Stimulated activated CD8-positive, alpha-beta memory T cell treated with anti-CD3 and anti-CD28 coated beads, Interleukin-7, amount 100 ng/mL, for 4 hours (primary cell): ENCODE results near the gene P3H4.

Experiments
- DNase-seq, 2 donors: peaks; one replicate each; pipeline ENCODE4 v3.0.0-alpha.2; 2020; ENCODE audit warnings: low read depth in 2 of 2

Gene P3H4

DNA sequence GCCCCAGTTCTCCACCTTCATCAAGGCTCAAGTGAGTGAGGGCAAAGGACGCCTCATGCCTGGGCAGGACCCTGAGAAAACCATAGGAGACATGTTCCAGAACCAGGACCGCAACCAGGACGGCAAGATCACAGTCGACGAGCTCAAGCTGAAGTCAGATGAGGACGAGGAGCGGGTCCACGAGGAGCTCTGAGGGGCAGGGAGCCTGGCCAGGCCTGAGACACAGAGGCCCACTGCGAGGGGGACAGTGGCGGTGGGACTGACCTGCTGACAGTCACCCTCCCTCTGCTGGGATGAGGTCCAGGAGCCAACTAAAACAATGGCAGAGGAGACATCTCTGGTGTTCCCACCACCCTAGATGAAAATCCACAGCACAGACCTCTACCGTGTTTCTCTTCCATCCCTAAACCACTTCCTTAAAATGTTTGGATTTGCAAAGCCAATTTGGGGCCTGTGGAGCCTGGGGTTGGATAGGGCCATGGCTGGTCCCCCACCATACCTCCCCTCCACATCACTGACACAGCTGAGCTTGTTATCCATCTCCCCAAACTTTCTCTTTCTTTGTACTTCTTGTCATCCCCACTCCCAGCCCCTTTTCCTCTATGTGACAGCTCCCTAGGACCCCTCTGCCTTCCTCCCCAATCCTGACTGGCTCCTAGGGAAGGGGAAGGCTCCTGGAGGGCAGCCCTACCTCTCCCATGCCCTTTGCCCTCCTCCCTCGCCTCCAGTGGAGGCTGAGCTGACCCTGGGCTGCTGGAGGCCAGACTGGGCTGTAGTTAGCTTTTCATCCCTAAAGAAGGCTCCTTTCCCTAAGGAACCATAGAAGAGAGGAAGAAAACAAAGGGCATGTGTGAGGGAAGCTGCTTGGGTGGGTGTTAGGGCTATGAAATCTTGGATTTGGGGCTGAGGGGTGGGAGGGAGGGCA lies 10.7 kb upstream of the P3H4 start:
- no peak for DNase-seq

DNA sequence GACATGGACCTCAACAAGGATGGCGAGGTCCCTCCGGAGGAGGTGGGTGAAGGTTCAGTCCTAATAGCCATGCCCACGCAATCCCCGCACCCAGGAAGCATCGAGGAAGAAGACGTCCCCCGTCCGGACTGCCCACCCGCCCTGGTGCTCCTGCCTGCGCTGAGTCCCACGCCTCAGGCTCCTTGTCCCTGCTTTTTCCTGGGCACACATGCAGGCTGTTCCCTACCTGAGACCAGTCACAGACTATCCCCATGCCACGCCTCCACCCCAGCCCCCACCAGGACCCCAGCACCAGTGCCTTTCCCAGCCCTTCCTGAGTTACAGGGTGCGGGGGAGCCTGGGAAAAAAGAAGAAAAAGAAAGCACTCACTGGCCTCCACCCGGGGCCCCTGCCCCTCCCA lies 10.0 kb upstream of the P3H4 start:
- DNase-seq: no peak

DNA sequence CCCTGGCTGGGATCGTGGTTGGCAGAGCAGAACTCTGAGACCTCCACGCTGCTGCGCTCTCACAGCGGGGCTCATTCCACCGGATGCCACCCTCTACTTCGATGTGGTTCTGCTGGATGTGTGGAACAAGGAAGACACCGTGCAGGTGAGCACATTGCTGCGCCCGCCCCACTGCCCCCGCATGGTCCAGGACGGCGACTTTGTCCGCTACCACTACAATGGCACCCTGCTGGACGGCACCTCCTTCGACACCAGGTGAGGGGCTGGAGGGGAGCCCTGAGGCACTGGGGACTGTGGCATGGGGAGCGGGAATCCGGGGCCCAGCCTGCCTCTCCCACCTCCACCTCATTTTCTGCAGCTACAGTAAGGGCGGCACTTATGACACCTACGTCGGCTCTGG lies 6.3 kb upstream of the P3H4 start:
- no peak for DNase-seq

DNA sequence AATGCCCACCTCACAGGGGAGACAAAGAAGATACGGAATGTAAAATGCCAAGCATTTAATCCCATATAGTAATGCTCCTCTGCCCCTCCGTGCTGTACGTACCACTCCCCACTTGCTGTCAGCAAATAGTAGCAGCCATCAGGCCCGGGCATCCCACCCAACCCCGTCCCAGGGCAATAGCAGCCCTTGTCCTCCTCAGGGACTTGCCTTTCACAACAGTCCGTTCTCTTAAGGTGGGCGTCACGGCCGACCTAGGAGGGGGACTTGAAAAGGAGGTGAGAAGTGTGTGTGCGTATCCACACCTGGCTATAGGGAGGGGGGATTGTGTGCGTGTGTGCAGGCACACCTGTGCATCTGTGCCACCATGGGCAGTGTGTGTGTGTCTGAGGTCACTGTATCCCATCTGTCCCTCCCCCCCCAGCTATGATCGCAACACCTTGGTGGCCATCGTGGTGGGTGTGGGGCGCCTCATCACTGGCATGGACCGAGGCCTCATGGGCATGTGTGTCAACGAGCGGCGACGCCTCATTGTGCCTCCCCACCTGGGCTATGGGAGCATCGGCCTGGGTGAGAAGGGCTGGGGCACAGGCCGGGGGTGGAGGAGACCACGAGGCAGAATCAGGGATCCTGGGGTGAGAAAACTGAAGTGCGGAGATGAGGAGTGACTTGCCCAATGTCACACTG lies 5.0 kb upstream of the P3H4 start:
- no peak for DNase-seq

DNA sequence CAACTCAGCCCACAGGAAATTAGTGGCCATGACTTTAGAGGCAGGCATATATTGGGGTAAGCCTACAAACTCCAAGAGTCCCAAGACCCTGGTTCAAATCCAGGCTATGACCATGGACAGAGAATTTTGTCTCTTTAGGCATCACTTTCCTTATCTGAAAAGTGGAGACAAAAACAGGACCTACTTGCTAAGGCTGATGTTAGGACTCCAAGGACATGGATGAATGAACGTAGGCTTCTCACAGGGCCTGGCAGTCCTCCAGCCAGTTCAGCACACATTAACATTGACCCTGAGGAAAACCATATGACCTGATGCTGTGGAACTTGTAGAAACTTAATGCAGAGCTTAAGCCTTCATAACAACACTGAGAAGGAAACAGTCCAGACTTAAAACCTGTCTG lies 2.4 kb upstream of the P3H4 start:
- no peak for DNase-seq

DNA sequence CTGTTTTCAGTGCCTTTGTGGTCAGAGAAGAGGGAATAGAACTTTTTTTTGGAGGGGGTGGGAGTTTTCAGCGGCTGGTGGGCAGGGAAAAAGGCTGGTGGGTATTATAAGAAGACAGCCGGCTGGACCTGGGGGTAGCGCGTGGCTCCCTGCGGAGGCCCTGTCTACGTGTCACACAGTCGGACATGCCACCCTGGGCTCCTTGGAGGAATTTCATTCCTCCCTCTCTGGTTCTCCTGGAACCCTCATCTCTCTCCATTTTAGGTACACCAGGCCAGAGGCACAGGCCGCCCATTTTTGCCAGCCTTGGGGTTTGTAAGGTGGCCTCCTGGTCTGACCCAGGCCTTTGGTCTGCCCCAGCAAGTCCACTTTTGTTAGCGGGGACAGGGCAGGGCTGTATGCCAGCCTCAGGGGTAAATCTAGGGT lies 2.0 kb upstream of the P3H4 start:
- DNase-seq: no peak

DNA sequence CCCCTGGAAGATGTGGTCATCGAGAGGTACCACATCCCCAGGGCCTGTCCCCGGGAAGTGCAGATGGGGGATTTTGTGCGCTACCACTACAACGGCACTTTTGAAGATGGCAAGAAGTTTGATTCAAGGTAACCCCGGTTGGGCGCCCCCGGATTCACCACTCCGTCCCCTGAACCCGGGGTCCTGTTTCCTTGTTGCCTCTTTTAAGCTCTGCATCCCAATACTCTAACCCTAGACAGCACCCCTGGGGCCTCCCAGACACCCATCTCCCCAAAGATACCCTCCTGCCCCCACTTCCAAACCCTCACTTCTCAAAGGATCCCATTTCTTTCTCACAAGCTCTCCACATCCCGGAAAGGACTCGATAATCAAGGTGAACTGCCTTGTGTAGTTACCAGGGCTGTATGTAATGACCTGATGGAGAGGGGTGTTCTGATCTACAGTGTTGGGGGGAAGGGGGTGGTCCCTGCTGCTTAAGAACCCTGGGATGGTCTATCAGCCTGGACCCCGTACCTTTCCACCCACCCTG lies 1.5 kb upstream of the P3H4 start:
- no peak for DNase-seq

DNA sequence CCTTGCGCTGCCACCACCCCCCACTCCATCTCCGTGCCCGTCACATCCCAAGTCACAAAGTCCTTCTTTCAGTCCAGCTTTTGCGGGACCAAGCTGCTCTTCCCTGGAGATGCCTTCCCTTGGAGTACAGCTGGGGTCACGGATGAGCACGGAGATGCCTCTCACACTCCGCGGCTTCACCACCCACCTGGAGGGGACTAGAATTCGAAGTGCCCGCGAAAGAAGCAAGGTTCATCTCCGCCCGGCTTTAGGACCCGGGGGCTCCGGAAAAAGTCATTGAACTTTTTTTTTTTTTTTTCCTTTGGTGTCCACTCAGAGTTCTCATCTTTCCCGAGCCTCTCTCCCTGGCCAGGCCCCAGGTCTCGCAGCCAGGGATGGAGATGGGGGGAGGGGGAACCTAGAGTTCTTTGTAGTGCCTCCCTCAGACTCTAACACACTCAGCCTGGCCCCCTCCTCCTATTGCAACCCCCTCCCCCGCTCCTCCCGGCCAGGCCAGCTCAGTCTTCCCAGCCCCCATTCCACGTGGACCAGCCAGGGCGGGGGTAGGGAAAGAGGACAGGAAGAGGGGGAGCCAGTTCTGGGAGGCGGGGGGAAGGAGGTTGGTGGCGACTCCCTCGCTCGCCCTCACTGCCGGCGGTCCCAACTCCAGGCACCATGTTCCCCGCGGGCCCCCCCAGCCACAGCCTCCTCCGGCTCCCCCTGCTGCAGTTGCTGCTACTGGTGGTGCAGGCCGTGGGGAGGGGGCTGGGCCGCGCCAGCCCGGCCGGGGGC lies 817 bp upstream of the P3H4 start, which contains the start of gene FKBP10:
Gene FKBP10, plus strand, starts transcription at position 624 of the 771 bp plus-strand sequence. Its CDS starts 31 bp downstream, at position 655.
- peak in 1 of 2 donors; percentile 28 for DNase-seq

DNA sequence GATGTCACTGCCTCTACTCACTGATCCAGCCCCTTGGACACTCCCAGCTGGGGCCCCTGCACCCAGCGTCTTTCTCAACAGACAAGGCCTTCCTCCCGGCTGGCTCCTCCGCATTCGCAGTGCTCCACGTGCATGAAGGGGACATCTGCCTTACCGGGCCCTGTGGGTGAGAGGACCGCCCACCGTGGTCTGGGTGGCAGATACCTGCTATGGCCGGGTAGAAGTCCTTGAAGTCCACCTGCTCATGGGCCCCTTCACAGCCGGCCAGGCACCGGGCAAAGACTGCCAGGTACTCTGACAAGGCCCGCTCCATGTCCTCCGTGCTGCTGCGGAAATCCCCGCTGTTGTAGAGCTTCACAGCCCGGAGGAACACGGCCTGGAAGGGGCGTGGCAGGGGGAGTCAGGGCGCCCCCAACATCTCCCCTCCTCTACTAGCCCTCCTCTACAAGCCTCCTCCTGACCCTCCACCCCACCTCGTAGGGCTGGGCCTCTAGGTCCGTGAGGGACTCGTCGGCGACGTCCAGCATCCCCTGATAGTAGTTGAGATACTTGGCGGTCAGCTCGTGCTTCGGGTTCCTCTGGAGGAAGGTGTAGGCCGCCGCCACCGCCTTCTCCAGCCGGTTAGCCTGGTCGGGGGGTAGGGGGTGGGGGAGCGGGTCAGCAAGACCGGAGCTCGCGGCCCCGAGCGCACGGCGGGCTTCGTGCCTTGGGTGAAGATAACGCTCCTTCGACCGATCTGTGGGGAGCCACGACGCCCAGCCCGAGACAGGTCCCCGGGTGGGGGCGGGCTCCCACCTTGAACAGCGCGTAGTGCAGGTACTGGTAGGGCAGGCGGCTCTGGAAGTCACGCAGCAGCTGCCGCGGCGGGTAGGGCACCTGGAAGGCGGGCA lies 845 bp downstream of the P3H4 start:
- no peak for DNase-seq

DNA sequence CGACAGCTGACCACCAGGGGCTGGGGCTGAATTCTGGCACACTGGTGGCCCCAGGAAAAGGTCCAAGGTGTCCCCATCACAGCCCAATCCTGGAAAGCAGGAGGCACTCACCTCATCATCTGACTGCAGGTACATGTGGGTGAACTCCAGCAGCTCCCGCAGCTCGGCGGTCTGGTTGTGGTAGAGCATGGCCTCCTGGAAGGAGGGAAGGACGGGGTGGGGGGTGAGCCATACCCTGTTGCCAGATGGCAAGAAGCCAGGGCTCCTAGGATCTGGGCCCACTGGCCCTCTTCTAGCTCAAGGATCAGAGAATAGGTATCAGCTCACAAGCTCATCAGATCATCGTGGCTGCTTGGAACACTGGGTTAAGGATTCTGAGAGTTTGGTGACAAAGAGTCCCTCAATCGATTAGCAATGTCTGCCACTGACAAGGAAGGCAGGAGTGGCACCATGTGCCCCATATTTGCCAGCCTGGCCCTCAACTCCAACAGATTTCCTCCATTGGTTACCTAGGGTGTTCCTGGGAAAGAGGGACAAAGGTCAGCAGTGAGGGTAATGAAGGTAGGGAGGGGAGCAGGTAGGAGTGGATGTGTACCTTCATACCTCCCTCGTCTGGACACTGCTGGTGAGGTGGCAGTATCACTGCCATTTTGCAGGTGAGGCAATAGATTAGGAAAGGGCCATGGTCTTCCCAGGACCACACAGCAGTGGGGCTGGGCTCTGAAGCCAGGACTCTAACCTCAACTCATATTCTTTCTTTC lies 4.9 kb downstream of the P3H4 start:
- DNase-seq: no peak

DNA sequence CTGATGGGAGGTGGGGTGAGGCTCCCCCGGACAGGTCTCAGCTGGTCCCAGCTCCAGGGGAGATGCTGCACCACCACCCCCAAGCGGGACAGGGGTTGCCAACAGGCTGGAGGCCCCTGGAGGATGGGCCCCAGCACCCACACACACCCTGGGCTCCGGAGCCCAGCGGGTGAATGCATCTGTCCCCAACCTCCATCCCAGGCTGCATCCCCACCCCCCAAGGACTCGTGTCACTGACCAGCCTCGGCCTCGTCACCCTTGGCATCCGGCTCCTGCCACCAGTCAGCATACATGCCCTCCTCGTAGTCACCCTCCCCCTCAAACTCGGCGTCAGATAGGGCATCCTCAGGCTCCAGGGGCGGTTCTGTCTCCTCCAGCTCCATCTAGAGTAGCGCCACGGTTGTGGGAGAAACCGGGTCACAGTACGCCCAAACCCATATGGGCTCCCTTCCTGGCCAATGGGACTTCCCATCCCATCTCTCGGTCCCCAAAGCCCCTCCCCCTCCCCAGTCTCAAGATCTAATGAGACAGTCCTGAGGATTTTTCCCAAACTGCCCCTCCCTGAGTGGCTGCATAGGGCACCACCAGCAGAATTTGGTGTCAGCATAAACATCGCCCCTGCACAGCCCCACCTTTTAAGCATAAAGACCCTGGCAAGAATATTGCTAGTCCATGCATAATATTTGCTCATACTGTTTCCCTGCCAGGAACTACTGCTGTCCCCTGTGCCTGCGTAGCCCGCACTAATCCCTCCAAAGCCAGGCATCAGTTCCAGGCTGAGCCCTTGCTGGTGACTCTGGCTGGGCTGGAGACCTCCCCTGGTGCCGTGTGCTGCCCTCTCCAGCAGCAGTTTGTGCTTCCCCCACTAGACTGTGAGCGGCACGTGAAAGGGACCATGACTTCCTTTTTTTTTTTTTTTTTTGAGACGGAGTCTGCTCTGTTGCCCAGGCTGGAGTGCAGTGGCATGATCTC lies 8.4 kb downstream of the P3H4 start:
- DNase-seq: no peak

DNA sequence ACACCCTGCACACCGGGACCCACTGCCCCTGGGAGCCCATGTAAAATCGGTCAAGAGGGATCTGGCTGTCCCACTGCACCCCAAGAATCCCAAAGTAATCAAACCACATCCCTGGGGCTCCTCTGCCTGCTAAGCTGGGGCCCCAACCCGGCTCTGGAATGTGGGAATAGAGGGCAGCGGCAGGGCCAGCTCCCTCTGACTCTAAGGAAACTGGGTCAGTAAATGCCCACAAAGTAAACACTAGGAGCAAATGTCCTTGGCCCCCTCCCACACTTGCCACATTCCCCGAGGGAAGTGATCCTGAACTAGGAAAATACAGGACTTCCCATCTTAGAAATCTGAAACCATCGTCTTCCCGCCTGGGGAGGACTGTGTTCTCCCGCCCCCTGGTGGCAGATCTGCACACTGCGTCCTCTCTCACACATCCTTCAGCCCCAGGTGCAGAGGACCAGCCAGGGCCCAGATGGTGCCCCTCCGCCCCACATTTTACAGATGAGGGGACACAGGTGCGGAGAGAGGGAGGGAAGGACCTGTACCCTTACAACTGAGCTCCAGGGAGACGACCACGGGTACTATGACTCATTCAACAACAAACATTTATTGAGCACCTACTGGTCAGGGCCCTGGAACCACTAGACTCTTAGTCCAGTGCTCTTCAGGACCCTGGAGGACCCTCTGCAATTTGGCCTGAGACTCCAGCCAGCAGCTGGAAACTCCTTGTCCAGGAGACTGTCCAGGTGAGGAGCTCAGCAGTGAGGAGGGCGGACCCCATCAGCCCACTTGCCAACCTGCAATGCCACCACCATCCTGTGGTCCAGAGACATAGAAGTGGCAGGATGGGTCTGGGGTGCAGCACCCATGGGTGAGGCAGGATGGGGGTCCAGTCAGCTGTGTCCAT lies 10.1 kb downstream of the P3H4 start:
- DNase-seq: peak; percentile 48 to 52

DNA sequence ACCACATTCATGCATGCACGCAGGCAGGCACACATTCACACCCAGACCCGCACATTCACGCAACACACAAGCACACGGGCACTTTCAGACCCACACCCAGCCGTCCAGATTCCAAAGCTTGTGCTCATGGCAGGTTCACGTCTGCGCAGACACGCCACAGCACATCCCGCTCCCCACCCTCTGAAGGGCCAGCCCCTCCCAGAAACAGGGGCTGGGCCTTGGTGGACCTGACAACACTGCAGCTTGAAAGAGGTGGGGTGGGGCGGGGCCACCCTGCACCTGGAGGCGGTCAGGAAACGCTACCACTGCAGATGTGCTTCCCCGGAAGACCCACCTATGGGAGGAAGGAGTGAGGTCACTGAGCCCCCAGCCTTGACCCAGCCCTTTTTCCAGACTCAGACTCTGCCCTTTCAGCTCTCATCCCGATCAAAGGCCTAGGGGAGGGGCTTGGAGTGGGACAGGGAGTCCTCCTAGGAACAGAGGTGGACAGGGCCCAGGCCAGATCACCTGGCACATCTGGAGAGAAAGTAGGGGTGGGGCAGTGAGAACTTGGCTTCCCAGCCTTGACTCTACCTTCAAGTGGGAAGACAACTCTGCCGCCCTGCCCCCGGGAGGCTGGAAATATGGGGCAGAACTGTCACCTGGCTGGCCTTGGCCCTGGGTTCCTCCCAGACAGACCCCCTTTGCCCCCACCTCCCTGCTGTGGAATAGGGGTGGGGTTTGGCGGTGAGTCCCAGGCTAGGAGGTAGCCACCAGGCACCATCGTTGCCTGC lies 11.0 kb downstream of the P3H4 start:
- DNase-seq: no peak

DNA sequence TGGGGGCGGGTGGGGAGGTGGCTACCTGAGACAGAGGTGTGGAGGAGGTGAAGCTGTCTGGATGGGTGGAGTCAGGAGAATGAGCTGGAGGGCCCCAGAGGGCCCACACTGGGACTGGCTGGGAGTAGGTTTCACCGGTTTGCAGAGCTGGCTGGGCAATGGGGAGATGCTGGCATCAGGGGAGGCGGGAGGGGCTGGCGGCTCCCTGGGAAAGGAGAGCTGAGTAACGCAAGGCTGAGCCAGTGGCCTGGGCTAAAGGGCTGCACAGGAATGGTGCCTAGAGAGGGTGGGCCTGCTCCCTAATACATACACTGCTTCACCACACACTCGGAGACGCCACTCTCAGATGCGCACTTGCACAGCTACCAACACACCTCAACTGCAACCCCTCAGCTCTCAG lies 12.4 kb downstream of the P3H4 start:
- no peak for DNase-seq

DNA sequence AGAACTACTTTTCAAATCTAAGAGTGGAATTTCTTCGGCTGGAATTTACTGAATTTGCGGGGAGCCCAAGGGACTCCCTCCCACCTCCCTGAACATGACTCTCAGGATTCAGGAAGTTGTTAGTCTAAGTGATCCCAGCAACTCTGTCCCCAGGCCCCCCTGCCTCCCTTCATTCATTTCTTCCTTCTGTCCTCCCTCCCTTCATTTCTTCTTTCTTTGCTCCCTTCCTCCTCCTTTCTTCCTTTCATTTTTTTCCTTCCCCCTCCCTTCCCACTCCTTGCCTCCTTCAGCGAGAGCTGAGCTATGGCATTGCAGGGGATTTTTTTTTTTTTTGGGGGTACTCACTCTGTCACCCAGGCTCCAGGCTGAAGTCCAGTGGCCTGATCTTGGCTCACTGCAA lies 14.4 kb downstream of the P3H4 start:
- DNase-seq: no peak

DNA sequence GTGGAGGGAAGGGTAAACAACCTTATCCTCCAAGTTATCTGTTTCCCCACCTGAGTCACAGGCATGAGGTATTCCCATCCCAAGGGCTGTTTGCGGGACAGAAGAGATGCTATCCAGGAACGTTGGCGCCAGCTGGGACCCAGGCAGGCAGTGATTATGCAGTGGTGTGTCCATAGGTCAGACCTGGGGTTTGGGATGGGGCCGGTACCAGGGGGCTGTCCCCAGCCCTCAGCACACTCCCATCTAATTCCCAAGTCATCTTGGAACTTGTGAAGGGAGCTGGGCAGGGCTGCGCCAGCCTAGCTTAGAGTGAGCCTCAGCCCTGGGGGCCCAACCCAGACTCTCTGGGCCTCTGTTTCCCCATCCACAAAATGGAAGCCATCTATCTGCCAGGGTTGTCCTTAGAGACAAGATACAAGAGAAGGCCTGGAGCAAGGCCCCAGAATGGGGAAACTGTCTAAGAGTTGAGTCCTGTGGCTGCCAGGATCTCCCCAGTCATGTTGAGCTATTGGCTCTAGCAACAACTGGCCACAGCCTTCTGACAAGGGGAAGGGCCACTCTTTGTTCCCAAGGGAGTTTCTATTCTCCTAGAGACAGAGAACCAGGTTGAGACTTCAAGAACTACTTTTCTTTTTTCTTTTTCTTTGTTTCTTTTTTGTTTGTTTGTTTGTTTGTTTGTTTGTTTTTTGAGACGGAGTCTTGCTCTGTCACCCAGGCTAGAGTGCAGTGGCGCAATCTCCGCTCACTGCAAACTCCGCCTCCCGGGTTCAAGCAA lies 15.4 kb downstream of the P3H4 start:
- no peak for DNase-seq
